ACC112 (cell line): ENCODE measurements around the gene ZDHHC23.
A peak's percentile ranks its signal among the peaks of the same experiment; 100 is the strongest.

Source experiments
- H2AFZ ChIP-seq: fragments of 200-600 bp; sonication (generic); one replicate; pipeline ENCODE4 v1.6.0; 2017; ENCODE audit warnings: antibody characterized with exemption, low read length; ENCODE audit not compliant: unreplicated experiment
- H3K27ac ChIP-seq: fragments of 200-600 bp; sonication (generic); 2 replicates; pipeline ENCODE4 v1.5.1; 2014; ENCODE audit warnings: low read depth, mild to moderate bottlenecking, antibody characterized with exemption, low read length, moderate library complexity
- H3K27me3 ChIP-seq: fragments of 200-600 bp; sonication (generic); 2 replicates; pipeline ENCODE4 v1.6.1; 2014; ENCODE audit warnings: mild to moderate bottlenecking, antibody characterized with exemption, low read length, moderate library complexity, mixed read lengths; ENCODE audit not compliant: insufficient read depth
- H3K36me3 ChIP-seq: fragments of 200-600 bp; sonication (generic); 2 replicates; pipeline ENCODE4 v1.6.1; 2016; ENCODE audit warnings: mild to moderate bottlenecking, antibody characterized with exemption, low read length, moderate library complexity, mixed read lengths; ENCODE audit not compliant: insufficient read depth
- H3K4me1 ChIP-seq: fragments of 200-600 bp; sonication (generic); one replicate; pipeline ENCODE4 v1.6.1; 2016; ENCODE audit warnings: low read length, mixed read lengths; ENCODE audit not compliant: insufficient read depth, unreplicated experiment, control insufficient read depth
- H3K4me3 ChIP-seq: fragments of 200-600 bp; sonication (generic); 2 replicates; pipeline ENCODE4 v1.5.1; 2014; ENCODE audit warnings: mild to moderate bottlenecking, low read depth, low read length
- H3K79me2 ChIP-seq: fragments of 200-600 bp; sonication (generic); one replicate; pipeline ENCODE4 v1.6.0; 2016; ENCODE audit warnings: low read length; ENCODE audit not compliant: control insufficient read depth, unreplicated experiment, insufficient read depth

Gene ZDHHC23, protein sequence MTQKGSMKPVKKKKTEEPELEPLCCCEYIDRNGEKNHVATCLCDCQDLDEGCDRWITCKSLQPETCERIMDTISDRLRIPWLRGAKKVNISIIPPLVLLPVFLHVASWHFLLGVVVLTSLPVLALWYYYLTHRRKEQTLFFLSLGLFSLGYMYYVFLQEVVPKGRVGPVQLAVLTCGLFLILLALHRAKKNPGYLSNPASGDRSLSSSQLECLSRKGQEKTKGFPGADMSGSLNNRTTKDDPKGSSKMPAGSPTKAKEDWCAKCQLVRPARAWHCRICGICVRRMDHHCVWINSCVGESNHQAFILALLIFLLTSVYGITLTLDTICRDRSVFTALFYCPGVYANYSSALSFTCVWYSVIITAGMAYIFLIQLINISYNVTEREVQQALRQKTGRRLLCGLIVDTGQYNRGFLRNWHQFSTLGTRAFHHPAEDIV

DNA sequence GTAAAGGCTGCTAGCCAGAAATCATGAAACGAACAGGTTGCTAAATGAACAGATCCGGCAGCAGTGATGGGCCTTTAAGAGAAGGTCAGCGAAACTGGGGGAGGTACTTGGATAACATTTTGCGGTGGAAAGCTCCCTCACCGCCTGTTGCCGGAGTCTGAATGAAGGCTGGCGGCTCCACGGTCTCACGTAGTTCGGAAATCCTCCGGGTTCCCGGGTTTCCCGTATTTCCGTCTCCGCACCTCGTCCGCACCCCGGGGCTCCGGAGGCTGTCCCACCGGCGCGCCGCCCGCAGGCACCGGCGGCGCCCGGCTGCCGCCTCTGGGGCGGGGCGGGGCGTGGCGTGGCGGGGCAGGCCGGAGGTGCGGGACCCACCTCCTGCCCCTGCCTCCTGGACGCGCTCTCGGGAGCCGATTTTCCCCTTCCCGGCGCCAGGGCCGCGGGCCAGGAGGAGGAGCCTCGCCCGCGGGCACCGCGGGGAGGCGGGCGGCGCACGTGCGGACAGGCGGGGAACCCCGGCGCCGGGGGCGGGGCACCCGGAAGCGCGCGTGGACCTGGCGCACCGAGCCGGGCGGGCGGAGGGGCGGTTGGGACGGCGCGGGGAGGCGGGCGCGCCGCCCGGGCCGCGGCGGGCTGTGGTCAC lies at the start of gene ZDHHC23:
ZDHHC23 (plus strand) TSS at position 642 of the 643 bp plus-strand sequence. CDS start 790 bp downstream, outside the sequence.
- Histone ChIP-seq H3K79me2 (no peaks in the 10 kb centered on the region), H2AFZ (peak within 1 kb of the TSS; percentile 41), H3K4me3 (peak within 1 kb of the TSS; percentile 81), H3K4me1 (no peaks in the 10 kb centered on the region), H3K27me3 (peaks cover 23% of the 10 kb centered on the region), H3K27ac (no peak within 1 kb of the TSS), H3K36me3 (no peaks in the 10 kb centered on the region)

DNA sequence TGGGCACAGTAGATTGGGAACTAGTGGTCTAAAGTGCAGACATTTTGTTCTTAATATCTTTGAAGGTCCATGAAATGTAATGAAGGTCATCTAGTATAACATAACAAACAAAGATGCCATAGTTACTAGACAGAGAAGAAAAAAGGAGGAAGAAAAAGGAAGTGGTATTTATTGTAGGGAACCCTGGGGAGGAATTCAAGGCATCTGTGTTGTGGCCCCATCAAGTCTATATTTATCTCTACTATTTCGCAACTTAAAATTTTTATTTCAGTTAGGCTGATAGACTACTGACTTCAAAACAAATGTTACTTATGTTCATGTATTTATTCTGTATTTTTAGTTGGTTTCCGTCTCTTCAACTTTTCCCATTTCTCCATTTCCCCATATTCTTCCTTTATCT lies 48.9 kb upstream of the ZDHHC23 start:
- no peaks in the 10 kb centered on the region for H3K36me3 ChIP-seq
- peaks cover 12% of the 10 kb centered on the region for H3K4me1 ChIP-seq
- no peaks in the 10 kb centered on the region for H3K79me2 ChIP-seq
- no peak overlapping the region for H2AFZ ChIP-seq
- H3K27me3 ChIP-seq: no peaks in the 10 kb centered on the region
- H3K4me3 ChIP-seq: no peak overlapping the region
- H3K27ac ChIP-seq: peak overlapping the region; percentile 20; the same call in 1 of the 2 replicates

- Histone ChIP-seq H3K4me3 (no peak overlapping the region), H3K27ac (no peak overlapping the region), H3K36me3 (no peaks in the 10 kb centered on the region; the same call in 1 of the 2 replicates), H3K27me3 (no peaks in the 10 kb centered on the region), H2AFZ (no peak overlapping the region), H3K4me1 (no peaks in the 10 kb centered on the region), H3K79me2 (no peaks in the 10 kb centered on the region)
Measured at GRCh38 chr3:113906568-113907140, 41.2 kb upstream of the ZDHHC23 start.

GRCh38 chr3:113908133-113908532 lies 39.7 kb upstream of the ZDHHC23 start:
- H3K79me2 ChIP-seq: no peaks in the 10 kb centered on the region

DNA sequence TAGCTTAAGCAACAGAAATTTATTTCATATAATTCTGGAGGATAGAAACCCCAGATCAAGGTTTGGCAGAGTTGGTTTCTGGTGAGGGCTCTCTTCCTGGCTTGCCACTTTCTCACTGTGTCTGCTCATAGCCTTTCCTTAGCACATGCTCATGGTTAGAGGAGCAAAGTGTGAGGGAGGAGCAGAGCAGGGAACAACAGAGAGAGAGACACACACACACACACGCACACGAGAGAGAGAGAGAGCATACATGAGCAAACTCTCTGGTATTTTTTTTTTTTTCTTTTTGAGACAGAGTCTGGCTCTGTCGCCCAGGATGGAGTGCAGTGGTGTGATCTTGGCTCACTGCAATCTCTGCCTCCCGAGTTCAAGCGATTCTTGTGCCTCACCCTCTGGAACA lies 36.8 kb upstream of the ZDHHC23 start:
- no peak overlapping the region for H3K4me3 ChIP-seq
- no peak overlapping the region for H3K27ac ChIP-seq
- H3K27me3 ChIP-seq: no peaks in the 10 kb centered on the region
- peaks cover 9% of the 10 kb centered on the region for H3K4me1 ChIP-seq
- H3K36me3 ChIP-seq: no peaks in the 10 kb centered on the region
- H3K79me2 ChIP-seq: no peaks in the 10 kb centered on the region
- no peak overlapping the region for H2AFZ ChIP-seq

More at GRCh38 chr3:113908133-113908532, 39.7 kb upstream of the ZDHHC23 start:
- H3K36me3 ChIP-seq: no peaks in the 10 kb centered on the region; the same call in 1 of the 2 replicates
- no peaks in the 10 kb centered on the region for H3K4me1 ChIP-seq
- no peak overlapping the region for H2AFZ ChIP-seq
- H3K4me3 ChIP-seq: no peak overlapping the region
- H3K27ac ChIP-seq: no peak overlapping the region
- H3K27me3 ChIP-seq: no peaks in the 10 kb centered on the region

- no peak overlapping the region for H3K27ac ChIP-seq
- H3K4me3 ChIP-seq: peak overlapping the region; percentile 8; the same call in 1 of the 2 replicates
- H2AFZ ChIP-seq: peak overlapping the region; percentile 11
- H3K36me3 ChIP-seq: no peaks in the 10 kb centered on the region
- H3K79me2 ChIP-seq: no peaks in the 10 kb centered on the region
- peaks cover 9% of the 10 kb centered on the region for H3K4me1 ChIP-seq
- H3K27me3 ChIP-seq: no peaks in the 10 kb centered on the region
Measured at GRCh38 chr3:113912552-113913236, 35.1 kb upstream of the ZDHHC23 start.

DNA sequence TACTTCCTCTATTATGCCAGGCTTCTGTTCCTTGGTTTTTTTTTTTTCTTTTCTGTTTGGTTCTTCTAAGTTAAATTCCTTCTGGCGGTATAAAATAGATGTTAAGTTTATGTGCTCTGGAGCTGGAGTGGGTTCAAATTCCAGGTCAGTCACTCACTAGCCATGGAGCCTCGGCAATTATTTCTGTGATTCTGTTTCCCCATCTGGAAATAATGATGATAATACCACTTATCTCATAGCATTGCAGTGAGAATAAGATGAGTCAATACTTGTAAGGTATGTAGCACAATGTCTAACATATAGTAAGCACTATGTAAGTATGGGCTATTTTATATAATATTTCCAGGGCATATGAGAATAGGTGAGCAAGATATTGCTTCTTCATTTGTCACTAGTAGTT lies 33.2 kb upstream of the ZDHHC23 start:
- Histone ChIP-seq H3K27ac (no peak overlapping the region), H3K36me3 (no peaks in the 10 kb centered on the region), H3K79me2 (no peaks in the 10 kb centered on the region), H3K27me3 (no peaks in the 10 kb centered on the region), H3K4me1 (peaks cover 9% of the 10 kb centered on the region), H2AFZ (peak overlapping the region; percentile 47), H3K4me3 (no peak overlapping the region)

GRCh38 chr3:113927556-113927955 lies 20.3 kb upstream of the ZDHHC23 start:
- no peak overlapping the region for H2AFZ ChIP-seq
- no peak overlapping the region for H3K4me3 ChIP-seq
- H3K36me3 ChIP-seq: no peaks in the 10 kb centered on the region

DNA sequence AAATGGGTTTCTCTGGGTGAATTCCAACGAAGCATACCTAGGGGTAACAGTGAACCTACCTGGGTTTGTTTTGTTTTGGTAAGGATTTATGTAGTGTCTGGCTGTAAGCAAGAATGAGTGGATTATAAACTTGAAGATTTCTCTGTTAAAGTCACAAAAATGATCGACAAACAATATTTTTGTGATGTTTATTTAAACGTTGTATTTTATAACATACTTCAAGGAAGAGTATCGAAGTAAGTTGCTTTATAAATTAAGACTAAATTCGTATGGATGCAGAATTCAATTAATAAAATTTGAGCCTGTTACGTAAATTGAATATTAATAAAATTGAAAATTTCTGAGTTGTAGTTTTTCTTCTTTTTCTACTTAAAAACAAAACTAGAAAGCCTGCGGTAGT lies 982 bp upstream of the ZDHHC23 start:
- Histone ChIP-seq H2AFZ (peak overlapping the region; percentile 41), H3K4me1 (no peaks in the 10 kb centered on the region), H3K27ac (no peak overlapping the region), H3K79me2 (no peaks in the 10 kb centered on the region), H3K36me3 (no peaks in the 10 kb centered on the region), H3K4me3 (peak overlapping the region; percentile 81), H3K27me3 (peaks cover 23% of the 10 kb centered on the region)

More at GRCh38 chr3:113927556-113927955, 20.3 kb upstream of the ZDHHC23 start:
- no peak overlapping the region for H3K27ac ChIP-seq
- H3K79me2 ChIP-seq: no peaks in the 10 kb centered on the region
- H3K4me1 ChIP-seq: no peaks in the 10 kb centered on the region
- H3K27me3 ChIP-seq: no peaks in the 10 kb centered on the region
